HG03565 (cell line): ENCODE data around the gene CYSRT1.
A peak's percentile ranks its signal among the peaks of the same experiment; 100 is the strongest.
"Not testable (repeated sequence)": the region's sequence is repeated elsewhere in the genome, so short reads cannot be mapped to it uniquely, and the experiment has no call there.

Source experiments
- ATAC-seq: cut with Tn5 transposase; IDR thresholded peaks from one replicate; pipeline ENCODE4 v1.9.1; 2021; ENCODE audit warnings: mild to moderate bottlenecking, moderate library complexity; ENCODE audit not compliant: unreplicated experiment

The CYSRT1 gene

GRCh38 chr9:137247916-137248175 is 22.9 kb downstream of the CYSRT1 start:
- ATAC-seq, result no peak

DNA sequence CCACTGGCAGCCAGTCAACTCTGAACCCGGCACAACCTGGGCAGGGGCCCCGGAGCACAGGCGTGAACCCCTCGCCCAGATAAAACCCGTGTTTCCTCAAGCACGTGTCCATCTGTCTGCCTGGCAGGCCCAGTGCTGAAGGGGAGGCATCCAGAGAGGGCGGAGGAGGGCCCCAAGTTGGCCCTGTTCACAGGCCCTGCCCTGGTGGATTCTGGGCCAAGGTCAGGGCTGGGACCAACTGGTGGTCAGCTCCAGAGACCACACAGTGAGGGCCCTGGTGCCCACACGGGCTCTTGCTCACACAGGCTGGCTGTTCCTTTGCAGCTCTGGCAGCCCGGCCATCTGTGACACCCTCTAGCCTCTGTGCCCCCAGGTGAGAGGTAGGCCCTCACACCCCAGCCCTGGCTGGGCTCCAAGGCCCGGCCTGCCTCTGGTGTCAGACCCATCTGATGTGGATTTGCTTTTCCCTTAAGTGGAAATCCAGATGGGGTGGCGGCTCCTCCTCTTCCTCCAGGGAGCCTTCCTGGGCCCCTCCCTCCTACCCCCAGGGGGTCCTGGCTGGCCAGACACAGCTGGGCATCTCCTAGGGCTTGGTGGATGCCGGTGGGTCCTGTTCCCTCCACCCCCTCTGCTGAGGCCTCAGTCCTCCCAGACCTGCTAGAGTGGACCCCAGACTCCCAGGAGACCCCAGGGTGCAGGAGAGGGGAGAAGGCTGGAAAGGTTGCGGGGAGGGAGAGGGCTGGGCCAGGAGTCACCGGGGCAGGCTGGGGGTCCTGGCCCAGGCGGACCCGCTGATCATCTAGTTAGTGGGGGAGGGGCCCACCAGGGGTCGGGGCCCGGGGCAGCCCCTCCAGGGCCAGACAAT is 25.6 kb downstream of the CYSRT1 start:
- ATAC-seq, result no peak

DNA sequence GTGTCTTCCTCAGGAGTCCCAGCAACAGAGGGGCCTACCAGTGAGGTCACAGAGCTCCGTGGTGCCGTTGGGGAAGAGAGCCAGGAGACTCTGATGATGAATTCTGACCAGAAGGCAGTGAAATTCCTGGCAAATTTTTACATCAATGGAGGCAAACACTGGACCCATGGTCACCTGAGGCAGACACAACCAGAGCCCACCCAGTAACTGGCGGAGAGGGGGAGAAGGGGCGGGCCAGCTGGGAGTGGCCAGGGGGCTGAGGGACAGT is 26.2 kb downstream of the CYSRT1 start, which contains the start of gene STPG3:
STPG3 (plus strand) TSS at position 93 of the 268 bp plus-strand sequence; CDS start at position 94, 1 bp downstream.
- ATAC-seq, result no peak

DNA sequence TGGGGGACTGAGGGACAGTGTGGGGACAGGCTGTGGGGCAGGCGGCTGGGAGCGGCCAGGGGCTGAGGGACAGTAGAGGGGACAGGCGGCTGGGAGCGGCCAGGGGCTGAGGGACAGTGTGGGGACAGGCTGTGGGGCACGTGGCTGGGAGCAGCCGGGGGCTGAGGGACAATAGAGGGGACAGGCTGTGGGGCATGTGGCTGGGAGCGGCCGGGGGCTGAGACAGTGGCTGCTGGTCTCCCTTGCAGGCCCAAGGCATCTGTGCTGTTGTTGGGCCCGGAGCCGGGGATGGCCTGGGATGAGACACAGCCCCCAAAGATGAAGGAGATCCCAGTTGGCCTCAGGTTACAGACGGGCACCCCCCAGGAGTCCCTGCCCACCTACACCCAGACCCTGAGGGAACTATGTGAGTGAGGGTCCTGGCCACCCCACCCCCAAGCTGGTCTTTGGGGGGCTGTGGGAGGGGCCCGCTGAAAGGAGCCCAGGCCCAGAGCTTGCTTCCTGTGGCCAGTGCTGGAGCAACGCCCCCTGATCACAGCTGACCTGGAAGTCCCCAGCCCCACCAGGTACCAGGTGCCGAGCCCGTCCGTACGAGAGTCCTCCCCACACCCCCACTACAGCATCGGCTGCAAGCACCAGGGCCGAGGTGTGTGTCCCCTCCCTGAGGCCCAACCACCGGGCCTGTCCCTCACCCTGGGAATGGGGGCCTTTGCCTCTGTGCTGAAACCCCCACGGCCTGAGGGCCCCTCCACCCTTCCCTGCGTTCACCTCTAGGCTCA is 26.7 kb downstream of the CYSRT1 start:
- no peak for ATAC-seq

DNA sequence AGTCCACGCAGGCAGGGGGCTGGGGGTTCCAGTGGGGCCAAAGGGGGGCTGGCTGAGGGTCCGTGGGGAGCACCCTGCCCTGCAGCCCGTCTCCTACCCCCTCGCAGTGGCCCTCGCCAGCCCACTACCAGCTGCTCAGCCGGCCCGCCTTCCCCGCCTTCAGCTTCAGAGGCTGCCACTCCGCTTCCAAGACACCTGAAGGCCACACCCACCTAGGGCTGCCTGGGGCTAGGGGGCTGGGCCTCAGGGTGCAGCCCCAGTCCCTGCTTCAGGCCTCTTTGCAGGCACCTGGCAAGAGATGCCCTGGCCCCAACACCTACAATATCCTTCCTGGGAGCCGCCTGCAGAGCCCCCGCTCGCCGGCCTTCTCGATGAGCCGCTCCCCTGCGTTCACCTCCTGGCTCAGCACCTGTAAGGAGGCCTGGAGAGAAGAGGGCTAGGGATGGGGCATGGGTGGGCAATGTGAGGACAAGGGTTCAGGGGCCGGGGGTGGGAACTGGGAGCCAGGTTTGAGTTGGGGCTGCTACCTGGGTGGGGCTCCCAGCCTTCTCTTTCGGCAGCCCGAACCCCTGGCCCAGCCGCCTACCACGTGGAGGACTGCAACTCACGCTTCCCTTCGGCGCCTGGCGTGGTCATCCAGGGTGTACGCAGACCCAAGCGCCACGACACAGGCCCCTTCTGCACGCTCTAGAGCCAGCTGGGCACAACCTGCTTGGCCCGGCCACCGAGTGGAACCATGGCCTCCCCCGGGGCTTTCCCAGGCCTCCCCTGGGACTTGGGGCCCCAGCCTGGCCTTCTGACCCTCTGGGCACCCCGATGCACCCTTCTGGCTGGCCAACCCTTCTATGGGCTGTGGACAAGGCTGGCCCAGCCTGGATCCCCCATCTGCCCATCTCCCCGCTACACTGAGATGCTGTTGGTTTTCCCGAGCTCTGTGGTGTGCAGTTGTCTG is 27.9 kb downstream of the CYSRT1 start:
- no peak for ATAC-seq

DNA sequence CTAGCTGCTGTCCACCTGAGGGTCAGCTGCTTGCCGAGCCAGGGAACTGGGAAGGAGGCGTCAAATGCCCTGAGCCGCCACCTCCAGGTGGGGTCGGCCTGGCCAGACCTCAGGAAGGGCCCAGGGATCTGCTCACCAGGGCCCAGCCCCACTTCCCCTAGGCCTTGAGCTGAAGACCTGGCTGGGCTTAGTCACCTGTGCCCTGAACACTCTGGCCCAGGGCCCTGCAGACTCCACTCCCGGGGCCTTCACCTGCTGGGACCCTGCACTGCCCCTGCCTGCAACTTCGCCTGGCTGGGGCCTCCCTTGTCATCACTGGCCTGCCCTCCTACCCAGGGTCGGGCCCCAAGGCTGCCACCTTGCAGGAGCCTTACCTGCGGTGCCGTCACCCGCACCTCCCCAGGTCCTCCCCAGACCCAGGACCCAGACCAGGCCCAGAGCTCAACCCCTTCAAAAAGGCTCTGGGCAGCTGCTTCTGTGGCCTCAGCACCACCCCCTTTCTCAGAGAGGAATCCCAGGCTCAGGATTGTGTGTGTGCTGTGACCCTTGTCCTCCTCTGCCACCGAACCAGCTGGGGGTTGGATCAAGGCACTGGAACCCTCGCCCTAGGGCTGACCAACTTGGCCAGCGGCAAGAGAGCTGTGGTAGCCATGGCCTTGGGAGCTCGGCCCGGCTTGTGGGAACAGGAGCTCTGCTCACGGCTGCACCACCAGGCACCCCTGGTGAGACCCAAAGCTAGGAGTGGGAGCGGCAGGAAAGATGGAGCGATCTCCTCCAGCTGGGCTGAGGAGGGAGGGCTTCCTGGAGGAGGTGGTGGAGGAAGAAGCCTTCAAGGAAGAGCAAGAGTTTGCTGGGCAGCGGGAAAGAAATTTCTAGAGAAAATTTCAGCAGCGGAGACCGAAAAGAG is 29.0 kb downstream of the CYSRT1 start:
- ATAC-seq, result no peak

- peak; percentile 53 for ATAC-seq
Measured at GRCh38 chr9:137254624-137255447, 29.9 kb downstream of the CYSRT1 start, which contains the start of gene NELFB. TSS of gene NELFB (plus strand) at chr9:137255327.

GRCh38 chr9:137255448-137256114 is 30.6 kb downstream of the CYSRT1 start:
- ATAC-seq, result peak; percentile 20

- ATAC-seq, result no peak
Measured at GRCh38 chr9:137256362-137256761, 31.4 kb downstream of the CYSRT1 start.

DNA sequence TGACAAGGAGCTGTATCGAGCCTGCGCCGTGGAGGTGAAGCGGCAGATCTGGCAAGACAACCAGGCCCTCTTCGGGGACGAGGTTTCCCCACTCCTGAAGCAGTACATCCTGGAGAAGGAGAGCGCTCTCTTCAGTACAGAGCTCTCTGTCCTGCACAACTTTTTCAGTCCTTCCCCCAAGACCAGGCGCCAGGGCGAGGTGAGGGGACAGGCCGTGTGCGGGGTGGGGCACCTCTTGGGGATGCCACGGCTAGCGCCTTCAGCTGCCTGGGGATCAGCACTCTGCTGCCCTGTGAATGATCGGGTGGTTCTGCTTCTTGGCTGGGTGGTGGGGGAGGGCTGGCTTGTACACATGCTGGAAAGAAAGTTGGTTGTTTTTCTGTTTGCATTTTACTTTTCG is 31.9 kb downstream of the CYSRT1 start:
- ATAC-seq, result no peak

DNA sequence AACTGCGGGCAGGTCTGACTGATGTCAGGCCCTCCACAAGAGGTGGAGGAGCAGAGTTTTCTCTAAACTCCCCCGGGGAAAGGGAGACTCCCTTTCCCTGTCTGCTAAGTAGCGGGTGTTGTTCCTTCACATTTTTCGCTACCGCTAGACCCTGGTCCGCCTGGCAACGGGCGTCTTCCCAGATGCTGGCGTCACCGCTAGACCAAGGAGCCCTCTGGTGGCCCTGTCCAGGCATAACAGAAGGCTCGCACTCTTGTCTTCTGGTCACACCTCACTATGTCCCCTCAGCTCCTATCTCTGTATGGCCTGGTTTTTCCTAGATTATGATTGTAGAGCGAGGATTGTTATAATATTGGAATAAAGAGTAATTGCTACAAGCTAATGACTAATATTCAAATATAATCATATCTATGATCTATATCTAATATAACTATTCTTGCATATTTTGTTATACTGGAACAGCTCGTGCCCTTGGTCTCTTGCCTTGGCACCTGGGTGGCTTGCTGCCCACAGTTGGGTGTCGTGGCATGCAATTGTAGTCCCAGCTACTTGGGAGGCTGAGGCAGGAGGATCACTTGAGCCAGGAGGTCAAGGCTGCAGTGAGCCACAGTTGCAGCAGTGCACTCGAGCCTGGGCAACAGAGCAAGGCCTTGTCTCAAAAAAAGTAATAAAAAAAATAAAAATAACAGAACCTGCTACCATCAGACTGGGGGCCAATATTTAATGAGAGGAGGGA is 37.4 kb downstream of the CYSRT1 start:
- ATAC-seq, result not testable (repeated sequence)

DNA sequence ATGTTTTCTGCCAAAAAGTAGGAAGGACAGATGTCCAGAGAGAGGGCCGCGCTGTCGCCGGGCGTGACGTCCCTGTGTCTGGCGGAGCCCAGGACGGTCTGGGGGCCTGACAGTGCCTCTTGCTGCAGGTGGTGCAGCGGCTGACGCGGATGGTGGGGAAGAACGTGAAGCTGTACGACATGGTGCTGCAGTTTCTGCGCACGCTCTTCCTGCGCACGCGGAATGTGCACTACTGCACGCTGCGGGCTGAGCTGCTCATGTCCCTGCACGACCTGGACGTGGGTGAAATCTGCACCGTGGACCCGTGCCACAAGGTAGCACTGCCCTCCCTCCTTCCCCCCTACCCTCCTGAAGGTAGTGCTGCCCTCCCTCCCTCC is 37.9 kb downstream of the CYSRT1 start:
- ATAC-seq, result no peak

DNA sequence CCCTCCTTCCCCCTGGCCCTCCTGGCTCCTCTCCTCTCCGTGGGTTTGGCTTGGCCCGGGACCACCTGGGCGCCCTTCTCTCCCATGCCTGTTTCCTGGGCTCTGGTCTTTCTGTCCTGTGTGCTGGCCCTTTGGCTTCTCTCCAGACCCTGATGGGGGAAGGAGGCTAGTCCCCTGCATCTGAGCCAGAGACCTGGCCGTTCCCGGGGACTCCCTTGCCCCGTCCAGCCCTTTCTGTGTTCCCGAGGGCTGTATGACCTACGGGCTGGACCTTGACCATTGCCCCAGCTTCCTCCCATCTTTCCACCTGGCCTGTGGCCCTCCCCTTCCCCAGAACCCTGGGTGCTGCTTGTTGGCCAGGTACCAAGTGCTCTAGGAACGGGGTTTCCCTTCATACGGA is 38.5 kb downstream of the CYSRT1 start:
- ATAC-seq, result no peak

DNA sequence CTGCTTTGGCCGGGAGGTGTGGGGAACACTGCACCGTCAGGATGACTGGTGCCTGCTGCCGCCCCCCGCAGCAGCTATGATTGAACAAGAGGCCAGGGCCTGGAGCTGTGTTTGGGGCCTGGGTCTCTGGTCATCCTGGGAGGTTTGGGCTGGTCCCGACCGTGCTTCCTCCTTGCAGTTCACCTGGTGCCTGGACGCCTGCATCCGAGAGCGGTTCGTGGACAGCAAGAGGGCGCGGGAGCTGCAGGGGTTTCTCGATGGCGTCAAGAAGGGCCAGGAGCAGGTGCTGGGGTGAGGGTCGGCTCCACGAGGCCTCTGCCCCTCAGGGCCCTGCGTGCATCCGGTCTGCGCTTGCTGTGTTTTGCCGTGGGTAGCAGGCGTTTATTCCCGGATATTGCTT is 39.1 kb downstream of the CYSRT1 start:
- no peak for ATAC-seq

- no peak for ATAC-seq
Measured at GRCh38 chr9:137265496-137266161, 40.7 kb downstream of the CYSRT1 start.

GRCh38 chr9:137266162-137266527 is 41.2 kb downstream of the CYSRT1 start:
- no peak for ATAC-seq

DNA sequence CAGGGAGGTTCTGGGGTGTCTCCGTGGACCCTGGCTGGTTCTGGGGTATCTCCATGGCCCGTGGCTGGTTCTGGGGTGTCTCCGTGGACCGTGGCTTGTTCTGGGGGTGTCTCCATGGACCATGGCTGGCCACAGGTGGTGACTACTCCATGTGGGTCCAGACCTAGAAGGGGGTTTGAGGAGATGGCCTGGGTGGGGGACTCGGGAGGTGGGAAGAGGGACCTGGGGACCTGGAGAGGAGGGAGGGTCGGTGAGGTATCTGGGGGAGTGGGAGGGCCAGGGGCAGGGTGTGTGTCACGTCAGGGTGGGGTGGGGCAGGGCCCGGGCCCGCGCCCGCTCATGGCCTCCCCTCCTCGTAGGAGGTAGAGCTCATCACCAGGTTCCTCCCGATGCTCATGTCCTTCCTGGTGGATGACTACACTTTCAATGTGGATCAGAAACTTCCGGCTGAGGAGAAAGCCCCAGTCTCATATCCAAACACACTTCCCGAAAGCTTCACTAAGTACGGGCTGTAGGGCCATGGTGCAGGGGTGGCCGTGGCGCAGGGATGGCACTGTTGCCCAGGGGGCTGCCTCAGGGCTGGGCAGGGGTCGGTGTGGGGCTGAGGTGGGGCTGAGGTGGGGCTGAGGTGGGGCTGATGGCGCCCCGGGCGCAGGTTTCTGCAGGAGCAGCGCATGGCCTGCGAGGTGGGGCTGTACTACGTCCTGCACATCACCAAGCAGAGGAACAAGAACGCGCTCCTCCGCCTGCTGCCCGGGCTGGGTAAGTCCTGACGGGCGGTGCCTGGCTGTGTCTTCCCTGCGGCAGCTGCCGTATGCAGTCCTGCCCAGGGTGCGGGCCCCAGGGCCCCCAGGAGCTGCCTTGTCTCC is 41.8 kb downstream of the CYSRT1 start:
- ATAC-seq, result no peak
